ENCODE results near the gene OR51B6. TPM values are rescaled to one million over a fixed set of nuclear protein-coding genes. Genes with fewer than 3 reads are reported as not detected.

OR51B6 gene
- total RNA-seq, result not detected

GRCh38 chr11:5351208-5351607 lies at the start of gene OR51B6:
Gene OR51B6, plus strand, starts transcription at chr11:5351508. Its CDS starts 0 bp downstream, at chr11:5351508.
- no peaks in the 10 kb centered on the region for H3K27me3 ChIP-seq (replicated peaks; ENCODE audit: insufficient read depth)
- no peak for TF ChIP-seq CTCF (IDR thresholded peaks at IDR 0.05)
- no peak for ATAC-seq (ENCODE audit: insufficient number of reproducible peaks, low FRiP score, low read depth)

GRCh38 chr11:5301846-5302245 lies 49.5 kb upstream of the OR51B6 start, which contains the start of gene OR51B4:
Gene OR51B4, minus strand, starts transcription at chr11:5301946. Its CDS starts 0 bp downstream, at chr11:5301946.
- no peaks in the 10 kb centered on the region for H3K27me3 ChIP-seq (replicated peaks; ENCODE audit: insufficient read depth)
- TF ChIP-seq CTCF (IDR thresholded peaks at IDR 0.05), result no peak
- no peak within 1 kb of the TSS for H3K4me3 ChIP-seq
- H3K4me1 ChIP-seq (ENCODE audit: control insufficient read depth in 1 of 2, low read depth in 2 of 2), result no peaks in the 10 kb centered on the region
- ATAC-seq (ENCODE audit: insufficient number of reproducible peaks, low FRiP score, low read depth), result no peak
- no peak for DNase-seq (ENCODE audit: low spot score)
- no peak within 1 kb of the TSS for H3K27ac ChIP-seq
- no peaks in the 10 kb centered on the region for H3K9me3 ChIP-seq
- H3K36me3 ChIP-seq, result no peaks in the 10 kb centered on the region

More at GRCh38 chr11:5351208-5351607, at the start of gene OR51B6:
- DNase-seq (ENCODE audit: low spot score), result no peak
- Histone ChIP-seq H3K27ac (no peak within 1 kb of the TSS), H3K4me1 (ENCODE audit: control insufficient read depth in 1 of 2, low read depth in 2 of 2) (no peaks in the 10 kb centered on the region), H3K36me3 (no peaks in the 10 kb centered on the region), H3K9me3 (no peaks in the 10 kb centered on the region), H3K4me3 (no peak within 1 kb of the TSS)

GRCh38 chr11:5303626-5304025 lies 47.7 kb upstream of the OR51B6 start:
- Histone ChIP-seq H3K4me1 (ENCODE audit: control insufficient read depth in 1 of 2, low read depth in 2 of 2) (no peaks in the 10 kb centered on the region), H3K4me3 (no peak overlapping the region), H3K27ac (no peak overlapping the region), H3K36me3 (no peaks in the 10 kb centered on the region), H3K9me3 (no peaks in the 10 kb centered on the region), H3K27me3 (replicated peaks; ENCODE audit: insufficient read depth) (no peaks in the 10 kb centered on the region)
- DNase-seq (ENCODE audit: low spot score) (no peak), ATAC-seq (ENCODE audit: insufficient number of reproducible peaks, low FRiP score, low read depth) (no peak)
- TF ChIP-seq CTCF (IDR thresholded peaks at IDR 0.05), result no peak

GRCh38 chr11:5304046-5304445 lies 47.3 kb upstream of the OR51B6 start:
- no peaks in the 10 kb centered on the region for H3K27me3 ChIP-seq (replicated peaks; ENCODE audit: insufficient read depth)
- no peaks in the 10 kb centered on the region for H3K9me3 ChIP-seq
- H3K4me3 ChIP-seq, result no peak overlapping the region
- H3K4me1 ChIP-seq (ENCODE audit: control insufficient read depth in 1 of 2, low read depth in 2 of 2), result no peaks in the 10 kb centered on the region
- ATAC-seq (ENCODE audit: insufficient number of reproducible peaks, low FRiP score, low read depth) (no peak), DNase-seq (ENCODE audit: low spot score) (no peak)
- TF ChIP-seq CTCF (IDR thresholded peaks at IDR 0.05), result no peak
- H3K27ac ChIP-seq, result no peak overlapping the region
- no peaks in the 10 kb centered on the region for H3K36me3 ChIP-seq

GRCh38 chr11:5307256-5308019 lies 43.9 kb upstream of the OR51B6 start:
- Histone ChIP-seq H3K4me1 (ENCODE audit: control insufficient read depth in 1 of 2, low read depth in 2 of 2) (no peaks in the 10 kb centered on the region), H3K4me3 (no peak overlapping the region), H3K36me3 (no peaks in the 10 kb centered on the region), H3K27me3 (replicated peaks; ENCODE audit: insufficient read depth) (no peaks in the 10 kb centered on the region), H3K27ac (no peak overlapping the region), H3K9me3 (no peaks in the 10 kb centered on the region)
- TF ChIP-seq CTCF (IDR thresholded peaks at IDR 0.05), result no peak
- ATAC-seq (ENCODE audit: insufficient number of reproducible peaks, low FRiP score, low read depth) (no peak), DNase-seq (ENCODE audit: low spot score) (no peak)

Data from thoracic aorta (tissue), 2 donors.